ENCODE results near the gene TRPM7. TPM values are rescaled to one million over a fixed set of nuclear protein-coding genes. Genes with fewer than 3 reads are reported as not detected.

The TRPM7 gene
- total and polyA plus RNA-seq, 2 of the 8 experiments (the other 6 are each of a cell fraction or from before 2014, with no cell fraction given), result 7.5 to 33.2 TPM

GRCh38 chr15:50698101-50698500 lies 11.5 kb upstream of the TRPM7 start:
- 95% methylated on average over 8 of the region's 8 CpGs; no CpG with 5 or more reads in 1 of the 2 experiments for WGBS, 2 experiments (ENCODE audit: extremely low coverage in 1 of 2, insufficient coverage in 1 of 2, insufficient read length in 1 of 2, insufficient replicate concordance in 2 of 2, low coverage in 1 of 2, low lambda C conversion rate in 2 of 2, missing lambda C conversion rate in 1 of 2)
- Histone ChIP-seq H2BK120ac (replicated peaks; ENCODE audit: low read depth, low read length) (no peak overlapping the region), H2BK20ac (ENCODE audit: low read length) (no peak overlapping the region), H3K18ac (ENCODE audit: extremely low read depth, low read length) (no peak overlapping the region), H3K4me2 (ENCODE audit: insufficient read depth in 1 of 2, low read depth in 2 of 2, low read length in 2 of 2) (no peak overlapping the region), H3K27me3 (replicated peaks in 1 of 4; ENCODE audit: control insufficient read depth in 3 of 4, extremely low read depth in 1 of 4, insufficient read depth in 3 of 4, low read length in 3 of 4) (no peaks in the 10 kb centered on the region), H4K20me1 (replicated peaks in 1 of 2; ENCODE audit: control insufficient read depth in 1 of 2, insufficient read depth in 2 of 2, low read length in 2 of 2) (no peaks in the 10 kb centered on the region), H2BK12ac (ENCODE audit: low read depth, low read length) (no peak overlapping the region), H3K4me1 (replicated peaks in 1 of 4; ENCODE audit: control insufficient read depth in 3 of 4, insufficient read depth in 4 of 4, low read length in 3 of 4) (no peaks in the 10 kb centered on the region), H2BK5ac (ENCODE audit: low read depth, low read length) (no peak overlapping the region), H3K9me3 (ENCODE audit: insufficient read depth in 2 of 2, low read depth in 1 of 2, low read length in 1 of 2) (no peaks in the 10 kb centered on the region), H3K36me3 (ENCODE audit: control insufficient read depth in 2 of 4, insufficient read depth in 4 of 4, low read length in 3 of 4) (no peaks in the 10 kb centered on the region), H3K27ac (ENCODE audit: low read depth, low read length) (no peak overlapping the region), H3K23ac (ENCODE audit: insufficient read length) (no peak overlapping the region), H2BK15ac (ENCODE audit: low read length) (no peak overlapping the region), H3K4me3 (ENCODE audit: extremely low read depth in 1 of 4, insufficient read depth in 2 of 4, low read depth in 3 of 4, low read length in 4 of 4) (no peak overlapping the region), H3K4ac (replicated peaks; ENCODE audit: insufficient read length, low read depth, low read length) (no peak overlapping the region), H3K56ac (replicated peaks; ENCODE audit: insufficient read length, low read depth, low read length) (no peak overlapping the region), H4K5ac (ENCODE audit: insufficient read length, low read depth, low read length) (no peak overlapping the region), H3K23me2 (ENCODE audit: low read depth, low read length) (no peaks in the 10 kb centered on the region), H3K9ac (replicated peaks in 1 of 4; ENCODE audit: extremely low read depth in 1 of 4, low read depth in 3 of 4, low read length in 3 of 4) (no peak overlapping the region), H2AFZ (ENCODE audit: low read length) (no peak overlapping the region), H4K8ac (ENCODE audit: extremely low read depth, insufficient read depth, low read length) (no peak overlapping the region), H4K91ac (replicated peaks; ENCODE audit: insufficient read length, low read length) (no peak overlapping the region), H3K14ac (ENCODE audit: insufficient read length) (no peak overlapping the region), H3K79me2 (ENCODE audit: control insufficient read depth in 1 of 2, insufficient read depth in 2 of 2, low read length in 2 of 2) (no peaks in the 10 kb centered on the region), H3K79me1 (ENCODE audit: low read depth, low read length) (no peaks in the 10 kb centered on the region), H2AK5ac (ENCODE audit: low read depth, low read length) (no peak overlapping the region)
- CTCF ChIA-PET (ENCODE audit: partially characterized antibody), result interaction anchor here (1.4 kb wide), 1 partner anchor 25 kb away, joined by 3 read pairs; no protein-coding TSS in a partner anchor
- DNase-seq (ENCODE audit: low read depth in 1 of 2, low spot score in 2 of 2) (no peak), FAIRE-seq (no peak)
- POLR2A ChIA-PET (ENCODE audit: partially characterized antibody), result interaction anchor here (0.9 kb wide), 1 partner anchor 14 kb away, joined by 5 read pairs; no protein-coding TSS in a partner anchor
- no peak for TF ChIP-seq ASH2L (IDR thresholded peaks at IDR 0.05; ENCODE audit: low read length)

All from H1 (cell line).